Measurements from ENCODE around the gene MYBPC3. TPM values are rescaled to one million over a fixed set of nuclear protein-coding genes. Genes with fewer than 3 reads are reported as not detected.

Gene MYBPC3
- total and polyA plus RNA-seq, 10 of the 15 experiments (the other 5 are each of a cell fraction or from before 2014, with no cell fraction given) = 0.03 to 0.08 (median 0.03) TPM; not detected in 7

DNA sequence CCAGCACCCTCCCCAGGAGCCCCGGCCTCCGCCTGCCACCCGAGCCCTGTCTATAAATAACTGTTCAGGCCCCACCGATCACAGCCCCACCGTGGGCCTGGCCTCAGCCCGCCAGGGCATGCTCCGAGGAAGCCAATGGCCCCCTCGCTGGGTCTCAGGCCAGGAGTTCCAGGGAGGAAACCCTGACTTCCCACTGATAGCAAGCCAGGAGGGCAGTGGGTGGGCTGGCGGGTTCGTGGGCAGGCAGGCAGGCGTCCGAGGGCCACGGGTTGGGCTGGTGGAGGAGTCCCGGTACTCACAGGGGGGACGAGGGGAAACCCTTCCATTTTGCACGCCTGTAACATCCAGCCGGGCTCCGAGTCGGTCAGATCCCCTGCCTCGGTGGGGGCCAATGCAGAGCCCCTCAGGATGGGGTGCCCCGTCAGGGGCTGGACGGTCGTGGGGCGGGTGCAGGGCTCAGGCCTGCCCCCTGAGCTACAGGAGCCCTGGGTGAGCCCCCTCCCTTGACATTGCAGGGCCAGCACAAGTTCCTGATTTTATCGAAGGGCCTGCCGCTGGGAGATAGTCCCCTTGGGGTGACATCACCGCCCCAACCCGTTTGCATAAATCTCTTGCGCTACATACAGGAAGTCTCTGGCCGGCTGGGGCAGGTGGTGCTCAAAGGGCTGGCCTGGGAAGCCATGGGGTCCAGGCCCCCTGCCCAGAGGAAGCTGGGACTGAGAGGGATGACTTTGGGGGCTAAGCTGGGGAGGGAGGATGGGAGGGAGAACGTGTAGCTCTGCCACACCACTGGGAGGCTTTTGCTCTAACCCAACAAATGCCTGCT is 25.7 kb upstream of the MYBPC3 start, which contains the start of gene SPI1 (continued):
- TF ChIP-seq ZSCAN29 (IDR thresholded peaks at IDR 0.05) (no peak), BACH1 (IDR thresholded peaks at IDR 0.05; ENCODE audit: borderline replicate concordance) (peak; percentile 18; the same call in 1 of the 2 replicates), PRDM15 (CRISPR knock-in tag; IDR thresholded peaks at IDR 0.05) (no peak), RB1 (IDR thresholded peaks at IDR 0.05; ENCODE audit: borderline replicate concordance) (no peak), CREB1 (IDR thresholded peaks at IDR 0.05; ENCODE audit: low read depth) (peak; percentile 67), CBX5 (IDR thresholded peaks at IDR 0.05; ENCODE audit: low read depth) (no peak), KAT2A (conservative IDR thresholded peaks at IDR 0.05; ENCODE audit: control insufficient read depth, low read depth, low read length) (no peak), STAT3 (IDR thresholded peaks at IDR 0.05; ENCODE audit: low read depth, low read length) (no peak), SMC3 (IDR thresholded peaks at IDR 0.05; ENCODE audit: borderline replicate concordance, low read length) (peak; percentile 2; the same call in 1 of the 2 replicates), MEF2B (IDR thresholded peaks at IDR 0.05; ENCODE audit: partially characterized antibody, poor library complexity, severe bottlenecking) (peak; percentile 61), ZNF384 (IDR thresholded peaks at IDR 0.05; ENCODE audit: borderline replicate concordance, low read depth, low read length) (no peak)
- TF ChIP-seq, protein P1, sequence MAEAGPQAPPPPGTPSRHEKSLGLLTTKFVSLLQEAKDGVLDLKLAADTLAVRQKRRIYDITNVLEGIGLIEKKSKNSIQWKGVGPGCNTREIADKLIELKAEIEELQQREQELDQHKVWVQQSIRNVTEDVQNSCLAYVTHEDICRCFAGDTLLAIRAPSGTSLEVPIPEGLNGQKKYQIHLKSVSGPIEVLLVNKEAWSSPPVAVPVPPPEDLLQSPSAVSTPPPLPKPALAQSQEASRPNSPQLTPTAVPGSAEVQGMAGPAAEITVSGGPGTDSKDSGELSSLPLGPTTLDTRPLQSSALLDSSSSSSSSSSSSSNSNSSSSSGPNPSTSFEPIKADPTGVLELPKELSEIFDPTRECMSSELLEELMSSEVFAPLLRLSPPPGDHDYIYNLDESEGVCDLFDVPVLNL (IDR thresholded peaks at IDR 0.05; ENCODE audit: low read depth, low read length) = no peak
- TF ChIP-seq, protein P2, sequence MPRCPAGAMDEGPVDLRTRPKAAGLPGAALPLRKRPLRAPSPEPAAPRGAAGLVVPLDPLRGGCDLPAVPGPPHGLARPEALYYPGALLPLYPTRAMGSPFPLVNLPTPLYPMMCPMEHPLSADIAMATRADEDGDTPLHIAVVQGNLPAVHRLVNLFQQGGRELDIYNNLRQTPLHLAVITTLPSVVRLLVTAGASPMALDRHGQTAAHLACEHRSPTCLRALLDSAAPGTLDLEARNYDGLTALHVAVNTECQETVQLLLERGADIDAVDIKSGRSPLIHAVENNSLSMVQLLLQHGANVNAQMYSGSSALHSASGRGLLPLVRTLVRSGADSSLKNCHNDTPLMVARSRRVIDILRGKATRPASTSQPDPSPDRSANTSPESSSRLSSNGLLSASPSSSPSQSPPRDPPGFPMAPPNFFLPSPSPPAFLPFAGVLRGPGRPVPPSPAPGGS (IDR thresholded peaks at IDR 0.05; ENCODE audit: borderline replicate concordance, insufficient read depth, low read depth, low read length, poor library complexity, severe bottlenecking) = no peak
- TF ChIP-seq, protein P3, sequence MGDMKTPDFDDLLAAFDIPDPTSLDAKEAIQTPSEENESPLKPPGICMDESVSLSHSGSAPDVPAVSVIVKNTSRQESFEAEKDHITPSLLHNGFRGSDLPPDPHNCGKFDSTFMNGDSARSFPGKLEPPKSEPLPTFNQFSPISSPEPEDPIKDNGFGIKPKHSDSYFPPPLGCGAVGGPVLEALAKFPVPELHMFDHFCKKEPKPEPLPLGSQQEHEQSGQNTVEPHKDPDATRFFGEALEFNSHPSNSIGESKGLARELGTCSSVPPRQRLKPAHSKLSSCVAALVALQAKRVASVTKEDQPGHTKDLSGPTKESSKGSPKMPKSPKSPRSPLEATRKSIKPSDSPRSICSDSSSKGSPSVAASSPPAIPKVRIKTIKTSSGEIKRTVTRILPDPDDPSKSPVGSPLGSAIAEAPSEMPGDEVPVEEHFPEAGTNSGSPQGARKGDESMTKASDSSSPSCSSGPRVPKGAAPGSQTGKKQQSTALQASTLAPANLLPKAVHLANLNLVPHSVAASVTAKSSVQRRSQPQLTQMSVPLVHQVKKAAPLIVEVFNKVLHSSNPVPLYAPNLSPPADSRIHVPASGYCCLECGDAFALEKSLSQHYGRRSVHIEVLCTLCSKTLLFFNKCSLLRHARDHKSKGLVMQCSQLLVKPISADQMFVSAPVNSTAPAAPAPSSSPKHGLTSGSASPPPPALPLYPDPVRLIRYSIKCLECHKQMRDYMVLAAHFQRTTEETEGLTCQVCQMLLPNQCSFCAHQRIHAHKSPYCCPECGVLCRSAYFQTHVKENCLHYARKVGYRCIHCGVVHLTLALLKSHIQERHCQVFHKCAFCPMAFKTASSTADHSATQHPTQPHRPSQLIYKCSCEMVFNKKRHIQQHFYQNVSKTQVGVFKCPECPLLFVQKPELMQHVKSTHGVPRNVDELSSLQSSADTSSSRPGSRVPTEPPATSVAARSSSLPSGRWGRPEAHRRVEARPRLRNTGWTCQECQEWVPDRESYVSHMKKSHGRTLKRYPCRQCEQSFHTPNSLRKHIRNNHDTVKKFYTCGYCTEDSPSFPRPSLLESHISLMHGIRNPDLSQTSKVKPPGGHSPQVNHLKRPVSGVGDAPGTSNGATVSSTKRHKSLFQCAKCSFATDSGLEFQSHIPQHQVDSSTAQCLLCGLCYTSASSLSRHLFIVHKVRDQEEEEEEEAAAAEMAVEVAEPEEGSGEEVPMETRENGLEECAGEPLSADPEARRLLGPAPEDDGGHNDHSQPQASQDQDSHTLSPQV (IDR thresholded peaks at IDR 0.05) = no peak

Measured in GM12878 (cell line).